Choroid plexus epithelial cell (primary cell): ENCODE results near the gene TXNDC16.

Experiments used
- DNase-seq: peaks from one replicate; pipeline ENCODE4 v3.0.0-alpha.2; 2010; ENCODE audit warnings: low read depth
- H3K4me3 ChIP-seq: 2 replicates; pipeline ENCODE4 v1.5.1; 2011; ENCODE audit warnings: low read depth, mild to moderate bottlenecking, control low read depth, low read length, moderate library complexity
- CTCF ChIP-seq: conservative IDR thresholded peaks from 2 replicates; pipeline ENCODE4 v1.5.1; 2011; ENCODE audit warnings: low read depth, mild to moderate bottlenecking, control low read depth, inconsistent platforms, low read length, moderate library complexity

TXNDC16 gene

GRCh38 chr14:52553002-52553670 is 831 bp upstream of the TXNDC16 start:
- no peak for TF ChIP-seq CTCF
- peak overlapping the region; percentile 58 for H3K4me3 ChIP-seq
- DNase-seq = peak; percentile 17

- peak; percentile 67 for DNase-seq
- TF ChIP-seq CTCF = peak; percentile 59
- H3K4me3 ChIP-seq = peak overlapping the region; percentile 96
These were observed 626 bp downstream of the TXNDC16 start for GRCh38 chr14:52551696-52552062.

- H3K4me3 ChIP-seq = peak overlapping the region; percentile 96
- no peak for TF ChIP-seq CTCF
- DNase-seq = no peak
These were observed 1.1 kb downstream of the TXNDC16 start for GRCh38 chr14:52551205-52551604.

GRCh38 chr14:52550661-52551060 is 1.6 kb downstream of the TXNDC16 start:
- DNase-seq = no peak
- H3K4me3 ChIP-seq = no peak overlapping the region
- TF ChIP-seq CTCF = no peak

GRCh38 chr14:52547526-52547925 is 4.8 kb downstream of the TXNDC16 start:
- no peak overlapping the region for H3K4me3 ChIP-seq
- TF ChIP-seq CTCF = peak; percentile 5
- DNase-seq = no peak

- DNase-seq = no peak
- no peak for TF ChIP-seq CTCF
These were observed 5.3 kb downstream of the TXNDC16 start for GRCh38 chr14:52547027-52547426.

GRCh38 chr14:52546318-52546670 is 6.0 kb downstream of the TXNDC16 start:
- H3K4me3 ChIP-seq = no peak overlapping the region
- no peak for DNase-seq
- TF ChIP-seq CTCF = no peak

More at GRCh38 chr14:52547027-52547426, 5.3 kb downstream of the TXNDC16 start:
- H3K4me3 ChIP-seq = no peak overlapping the region
